Measurements from ENCODE around the gene FYN.
A peak's percentile ranks its signal among the peaks of the same experiment; 100 is the strongest.
"Not testable (repeated sequence)": the region's sequence is repeated elsewhere in the genome, so short reads cannot be mapped to it uniquely, and the experiment has no call there.

FYN gene

GRCh38 chr6:111648100-111648499 lies 225.2 kb downstream of the FYN start:
- no peak for DNase-seq

- DNase-seq: no peak
Measured at GRCh38 chr6:111646942-111647341, 226.3 kb downstream of the FYN start.

- no peak for DNase-seq
Measured at GRCh38 chr6:111646034-111646433, 227.2 kb downstream of the FYN start.

- DNase-seq: no peak
Measured at GRCh38 chr6:111644893-111645430, 228.3 kb downstream of the FYN start.

- peak; percentile 29 for DNase-seq
Measured at GRCh38 chr6:111642463-111643158, 230.6 kb downstream of the FYN start.

- DNase-seq: no peak
Measured at GRCh38 chr6:111639266-111639665, 234.0 kb downstream of the FYN start.

GRCh38 chr6:111634981-111635380 lies 238.3 kb downstream of the FYN start:
- DNase-seq: not testable (repeated sequence)

GRCh38 chr6:111633822-111634221 lies 239.4 kb downstream of the FYN start:
- no peak for DNase-seq

GRCh38 chr6:111632468-111633247 lies 240.6 kb downstream of the FYN start:
- DNase-seq: no peak

- DNase-seq: no peak
Measured at GRCh38 chr6:111631903-111632460, 241.3 kb downstream of the FYN start.

GRCh38 chr6:111631018-111631417 lies 242.2 kb downstream of the FYN start:
- no peak for DNase-seq

- DNase-seq: no peak
Measured at GRCh38 chr6:111628142-111628850, 245.0 kb downstream of the FYN start.

- no peak for DNase-seq
Measured at GRCh38 chr6:111626441-111626840, 246.8 kb downstream of the FYN start.

- no peak for DNase-seq
Measured at GRCh38 chr6:111625461-111626391, 247.5 kb downstream of the FYN start.

GRCh38 chr6:111625099-111625416 lies 248.2 kb downstream of the FYN start:
- DNase-seq: no peak

GRCh38 chr6:111624401-111625098 lies 248.7 kb downstream of the FYN start:
- DNase-seq: no peak

- DNase-seq: no peak
Measured at GRCh38 chr6:111623046-111623718, 250.1 kb downstream of the FYN start.

- no peak for DNase-seq
Measured at GRCh38 chr6:111620169-111620568, 253.1 kb downstream of the FYN start.

GRCh38 chr6:111618407-111618806 lies 254.8 kb downstream of the FYN start:
- DNase-seq: no peak

- DNase-seq: no peak
Measured at GRCh38 chr6:111617149-111617548, 256.1 kb downstream of the FYN start.

Data from CD4-positive, alpha-beta T cell treated with Interleukin-10 for 1 hour (primary cell).